Neural progenitor cell (in vitro differentiated cells): ENCODE results near the gene TBX21.
"Not testable (repeated sequence)": the region's sequence is repeated elsewhere in the genome, so short reads cannot be mapped to it uniquely, and the experiment has no call there.

Source experiments
- EZH2 ChIP-seq: fragments of 200-600 bp; sonication (generic); IDR thresholded peaks from 2 replicates; pipeline ENCODE4 v1.6.1; 2017; ENCODE audit warnings: antibody characterized with exemption, mild to moderate bottlenecking, moderate library complexity
- EZH2phosphoT487 ChIP-seq: fragments of 200-600 bp; sonication (generic); IDR thresholded peaks from 2 replicates; pipeline ENCODE4 v1.6.1; 2017; ENCODE audit warnings: antibody characterized with exemption
- TF ChIP-seq, protein P1 (sequence below): fragments of 200-600 bp; sonication (generic); IDR thresholded peaks from 2 replicates; pipeline ENCODE4 v1.5.1; 2017; ENCODE audit warnings: antibody characterized with exemption, mild to moderate bottlenecking

GRCh38 chr17:47773649-47774048, 40.6 kb downstream of the TBX21 start:
- TF ChIP-seq EZH2, EZH2phosphoT487: not testable (repeated sequence)
- TF ChIP-seq, protein P1, sequence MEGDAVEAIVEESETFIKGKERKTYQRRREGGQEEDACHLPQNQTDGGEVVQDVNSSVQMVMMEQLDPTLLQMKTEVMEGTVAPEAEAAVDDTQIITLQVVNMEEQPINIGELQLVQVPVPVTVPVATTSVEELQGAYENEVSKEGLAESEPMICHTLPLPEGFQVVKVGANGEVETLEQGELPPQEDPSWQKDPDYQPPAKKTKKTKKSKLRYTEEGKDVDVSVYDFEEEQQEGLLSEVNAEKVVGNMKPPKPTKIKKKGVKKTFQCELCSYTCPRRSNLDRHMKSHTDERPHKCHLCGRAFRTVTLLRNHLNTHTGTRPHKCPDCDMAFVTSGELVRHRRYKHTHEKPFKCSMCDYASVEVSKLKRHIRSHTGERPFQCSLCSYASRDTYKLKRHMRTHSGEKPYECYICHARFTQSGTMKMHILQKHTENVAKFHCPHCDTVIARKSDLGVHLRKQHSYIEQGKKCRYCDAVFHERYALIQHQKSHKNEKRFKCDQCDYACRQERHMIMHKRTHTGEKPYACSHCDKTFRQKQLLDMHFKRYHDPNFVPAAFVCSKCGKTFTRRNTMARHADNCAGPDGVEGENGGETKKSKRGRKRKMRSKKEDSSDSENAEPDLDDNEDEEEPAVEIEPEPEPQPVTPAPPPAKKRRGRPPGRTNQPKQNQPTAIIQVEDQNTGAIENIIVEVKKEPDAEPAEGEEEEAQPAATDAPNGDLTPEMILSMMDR: not testable (repeated sequence)
